Activated naive CD8-positive, alpha-beta T cell treated with anti-CD3 and anti-CD28 coated beads for 36 hours (primary cell): ENCODE results near the gene TBC1D12. TPM values are rescaled to one million over a fixed set of nuclear protein-coding genes. Genes with fewer than 3 reads are reported as not detected.
"Not testable (repeated sequence)": the region's sequence is repeated elsewhere in the genome, so short reads cannot be mapped to it uniquely, and the experiment has no call there.

ENCODE experiments used
- DNase-seq: peaks from one replicate; pipeline ENCODE4 v3.0.0; 2021
- H3K27ac Mint-ChIP-seq: one replicate; pipeline ENCODE4 v1.8.0; 2022; ENCODE audit warnings: mild to moderate bottlenecking, moderate library complexity, mixed read lengths
- H3K27me3 Mint-ChIP-seq: one replicate; pipeline ENCODE4 v1.8.0; 2022; ENCODE audit warnings: mild to moderate bottlenecking, mixed read lengths
- H3K36me3 Mint-ChIP-seq: one replicate; pipeline ENCODE4 v1.8.0; 2021; ENCODE audit warnings: mild to moderate bottlenecking, mixed read lengths
- H3K4me1 Mint-ChIP-seq: one replicate; pipeline ENCODE4 v1.8.0; 2021; ENCODE audit warnings: mixed read lengths
- H3K4me3 Mint-ChIP-seq: one replicate; pipeline ENCODE4 v1.8.0; 2022; ENCODE audit warnings: mild to moderate bottlenecking, moderate library complexity, mixed read lengths
- H3K9me3 Mint-ChIP-seq: one replicate; pipeline ENCODE4 v1.8.0; 2022; ENCODE audit warnings: mixed read lengths
- total RNA-seq, 2 experiments: library from RNA; stranded (reverse); gene quantifications; one replicate each; pipeline ENCODE4 v1.2.3, GENCODE V29; 2021

The TBC1D12 gene
- total RNA-seq, 2 experiments from 2014 or later: 0.33 to 0.70 TPM

- Mint-ChIP-seq H3K4me3 (no peak overlapping the region), H3K9me3 (no peaks in the 10 kb centered on the region), H3K27me3 (peaks cover 10% of the 10 kb centered on the region), H3K36me3 (no peaks in the 10 kb centered on the region), H3K4me1 (no peaks in the 10 kb centered on the region), H3K27ac (no peak overlapping the region)
- no peak for DNase-seq
These were observed 122.4 kb downstream of the TBC1D12 start for GRCh38 chr10:94524711-94525110.

- DNase-seq, H3K36me3 Mint-ChIP-seq, H3K4me3 Mint-ChIP-seq, H3K27ac Mint-ChIP-seq, H3K4me1 Mint-ChIP-seq, H3K9me3 Mint-ChIP-seq: not testable (repeated sequence)
- H3K27me3 Mint-ChIP-seq: peaks cover 25% of the 10 kb centered on the region
These were observed 129.2 kb downstream of the TBC1D12 start for GRCh38 chr10:94531550-94531949.

GRCh38 chr10:94533027-94533426 is 130.7 kb downstream of the TBC1D12 start:
- peaks cover 22% of the 10 kb centered on the region for H3K27me3 Mint-ChIP-seq
- H3K27ac Mint-ChIP-seq: no peak overlapping the region
- H3K4me1 Mint-ChIP-seq: no peaks in the 10 kb centered on the region
- no peak for DNase-seq
- no peak overlapping the region for H3K4me3 Mint-ChIP-seq
- no peaks in the 10 kb centered on the region for H3K9me3 Mint-ChIP-seq
- H3K36me3 Mint-ChIP-seq: no peaks in the 10 kb centered on the region

GRCh38 chr10:94542282-94542681 is 139.9 kb downstream of the TBC1D12 start:
- not testable (repeated sequence) for H3K27ac Mint-ChIP-seq, H3K4me3 Mint-ChIP-seq, DNase-seq, H3K9me3 Mint-ChIP-seq
- Mint-ChIP-seq H3K4me1 (peaks cover 15% of the 10 kb centered on the region), H3K36me3 (peaks cover 16% of the 10 kb centered on the region), H3K27me3 (peaks cover 26% of the 10 kb centered on the region)

GRCh38 chr10:94545391-94546048 is 143.2 kb downstream of the TBC1D12 start, which contains the start of gene HELLS:
TSS of gene HELLS (plus strand) at chr10:94545788. CDS start at chr10:94545922, 134 bp downstream.
- H3K9me3 Mint-ChIP-seq: no peaks in the 10 kb centered on the region
- H3K36me3 Mint-ChIP-seq: peaks cover 27% of the 10 kb centered on the region
- peaks cover 13% of the 10 kb centered on the region for H3K27me3 Mint-ChIP-seq
- peaks cover 16% of the 10 kb centered on the region for H3K4me1 Mint-ChIP-seq
- H3K27ac Mint-ChIP-seq: peak within 1 kb of the TSS; percentile 93
- H3K4me3 Mint-ChIP-seq: peak within 1 kb of the TSS; percentile 100
- DNase-seq: peak; percentile 79

- Mint-ChIP-seq H3K36me3 (peaks cover 29% of the 10 kb centered on the region), H3K27ac (peak overlapping the region; percentile 93), H3K4me1 (peaks cover 16% of the 10 kb centered on the region), H3K27me3 (peaks cover 7% of the 10 kb centered on the region), H3K9me3 (no peaks in the 10 kb centered on the region), H3K4me3 (peak overlapping the region; percentile 100)
- no peak for DNase-seq
These were observed 143.9 kb downstream of the TBC1D12 start for GRCh38 chr10:94546049-94546900.

GRCh38 chr10:94546901-94547185 is 144.5 kb downstream of the TBC1D12 start:
- Mint-ChIP-seq H3K4me1 (peaks cover 14% of the 10 kb centered on the region), H3K4me3 (peak overlapping the region; percentile 100), H3K9me3 (no peaks in the 10 kb centered on the region), H3K27ac (peak overlapping the region; percentile 93), H3K27me3 (peaks cover 3% of the 10 kb centered on the region), H3K36me3 (peaks cover 29% of the 10 kb centered on the region)
- DNase-seq: no peak

GRCh38 chr10:94549221-94549620 is 146.9 kb downstream of the TBC1D12 start:
- Mint-ChIP-seq H3K4me1 (peaks cover 12% of the 10 kb centered on the region), H3K27ac (no peak overlapping the region), H3K9me3 (no peaks in the 10 kb centered on the region)

DNA sequence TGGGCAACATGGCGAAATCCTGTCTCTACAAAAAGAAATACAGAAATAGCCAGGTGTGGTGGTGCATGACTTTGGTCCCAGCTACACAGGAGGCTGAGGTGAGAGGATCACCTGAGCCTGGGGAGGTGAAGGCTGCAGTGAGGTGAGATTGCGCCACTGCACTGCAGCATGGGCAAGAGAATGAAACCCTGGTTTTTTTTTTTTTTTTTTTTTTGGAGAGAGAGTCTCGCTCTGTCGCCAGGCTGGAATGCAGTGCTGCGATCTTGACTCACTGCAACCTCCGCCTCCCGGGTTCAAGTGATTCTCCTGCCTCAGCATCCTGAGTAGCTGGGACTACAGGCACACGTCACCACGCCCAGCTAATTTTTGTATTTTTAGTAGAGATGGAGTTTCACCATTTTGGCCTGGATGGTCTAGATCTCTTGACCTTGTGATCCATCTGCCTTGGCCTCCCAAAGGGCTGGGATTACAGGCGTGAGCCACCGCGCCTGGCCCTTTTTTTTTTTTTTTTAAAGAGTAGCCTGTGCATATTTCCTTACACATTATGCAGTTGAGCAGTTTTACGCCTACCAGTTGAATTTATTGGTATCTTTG is 165.5 kb downstream of the TBC1D12 start:
- not testable (repeated sequence) for H3K27ac Mint-ChIP-seq, H3K4me1 Mint-ChIP-seq, H3K27me3 Mint-ChIP-seq, H3K4me3 Mint-ChIP-seq, H3K9me3 Mint-ChIP-seq, DNase-seq
- H3K36me3 Mint-ChIP-seq: peaks cover 50% of the 10 kb centered on the region

More at GRCh38 chr10:94549221-94549620, 146.9 kb downstream of the TBC1D12 start:
- H3K36me3 Mint-ChIP-seq: peaks cover 38% of the 10 kb centered on the region
- H3K4me3 Mint-ChIP-seq: no peak overlapping the region
- no peak for DNase-seq
- no peaks in the 10 kb centered on the region for H3K27me3 Mint-ChIP-seq

GRCh38 chr10:94571081-94571480 is 168.7 kb downstream of the TBC1D12 start:
- Mint-ChIP-seq H3K9me3 (no peaks in the 10 kb centered on the region), H3K4me1 (no peaks in the 10 kb centered on the region), H3K27me3 (no peaks in the 10 kb centered on the region), H3K36me3 (peaks cover 53% of the 10 kb centered on the region), H3K27ac (no peak overlapping the region), H3K4me3 (no peak overlapping the region)
- no peak for DNase-seq

- H3K9me3 Mint-ChIP-seq: no peaks in the 10 kb centered on the region
- no peak overlapping the region for H3K27ac Mint-ChIP-seq
- H3K4me3 Mint-ChIP-seq: no peak overlapping the region
- no peaks in the 10 kb centered on the region for H3K4me1 Mint-ChIP-seq
- no peak for DNase-seq
- H3K27me3 Mint-ChIP-seq: no peaks in the 10 kb centered on the region
- peaks cover 51% of the 10 kb centered on the region for H3K36me3 Mint-ChIP-seq
These were observed 169.2 kb downstream of the TBC1D12 start for GRCh38 chr10:94571528-94571927.

- Mint-ChIP-seq H3K27me3 (no peaks in the 10 kb centered on the region), H3K27ac (no peak overlapping the region), H3K4me3 (no peak overlapping the region), H3K4me1 (no peaks in the 10 kb centered on the region), H3K9me3 (no peaks in the 10 kb centered on the region), H3K36me3 (peaks cover 46% of the 10 kb centered on the region)
- no peak for DNase-seq
These were observed 176.4 kb downstream of the TBC1D12 start for GRCh38 chr10:94578790-94579189.

DNA sequence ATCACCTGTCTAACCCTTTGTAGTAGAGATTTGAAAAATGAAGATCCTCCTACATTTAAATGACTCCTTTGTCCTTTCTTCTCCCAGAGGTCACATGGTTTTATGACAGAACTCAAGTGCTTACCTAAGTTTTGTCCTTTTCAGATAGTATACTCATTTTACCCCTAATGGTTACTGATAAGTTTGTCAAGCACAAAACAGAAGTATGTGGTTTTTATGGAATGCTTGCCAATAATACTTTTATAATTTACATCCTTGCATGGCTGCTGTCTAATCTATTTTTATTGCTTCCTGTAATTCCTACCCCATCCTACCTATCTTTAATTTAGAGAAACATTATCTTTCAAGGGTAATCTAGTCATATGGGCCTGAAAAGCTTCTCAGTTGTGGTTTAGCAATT is 180.8 kb downstream of the TBC1D12 start:
- peaks cover 24% of the 10 kb centered on the region for H3K36me3 Mint-ChIP-seq

More for the DNA sequence above, 180.8 kb downstream of the TBC1D12 start:
- Mint-ChIP-seq H3K4me3 (no peak overlapping the region), H3K27ac (no peak overlapping the region), H3K4me1 (no peaks in the 10 kb centered on the region), H3K9me3 (no peaks in the 10 kb centered on the region), H3K27me3 (no peaks in the 10 kb centered on the region)
- DNase-seq: no peak
